ENCODE measurements around the gene FAM3B. TPM values are rescaled to one million over a fixed set of nuclear protein-coding genes. Genes with fewer than 3 reads are reported as not detected.
"Not testable (repeated sequence)": the region's sequence is repeated elsewhere in the genome, so short reads cannot be mapped to it uniquely, and the experiment has no call there.

FAM3B gene
- polyA plus RNA-seq, 3 donors, result 0.15 TPM; not detected in 2

DNA sequence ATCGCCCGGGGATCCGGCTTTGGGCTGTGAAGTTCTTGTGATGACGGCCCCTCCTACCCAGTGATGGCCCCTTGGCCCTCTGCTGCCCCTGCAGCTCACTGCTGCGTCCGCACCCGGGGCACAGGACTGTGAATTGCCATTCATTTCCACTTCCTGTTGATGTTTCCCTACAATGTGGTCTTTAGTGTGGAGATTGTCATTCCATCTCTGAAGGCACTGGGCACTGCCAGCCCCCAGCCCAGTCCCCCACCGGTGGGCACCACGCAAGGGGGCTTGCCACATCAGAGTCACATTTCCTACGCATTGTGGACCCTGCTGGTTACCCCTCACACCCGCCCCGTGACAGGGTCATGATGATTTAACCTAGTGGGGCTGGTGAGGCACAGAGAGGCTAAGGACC is 42.7 kb downstream of the FAM3B start:
- no peaks in the 10 kb centered on the region for H3K9me3 ChIP-seq (replicated peaks in 1 of 2; ENCODE audit: control insufficient read depth in 1 of 2, insufficient read depth in 1 of 2, low read length in 2 of 2)
- H3K4me2 ChIP-seq (replicated peaks; ENCODE audit: extremely low read depth, low read length, poor library complexity, severe bottlenecking), result no peak overlapping the region
- 94% methylated on average over 9 of the region's 12 CpGs for WGBS (ENCODE audit: insufficient coverage)
- peaks cover 2 to 10% of the 10 kb centered on the region in 2 donors for H3K36me3 ChIP-seq (replicated peaks in 1 of 2; ENCODE audit: control insufficient read depth in 1 of 2, insufficient read depth in 2 of 2, low read length in 2 of 2)
- no peak overlapping the region for H2AFZ ChIP-seq (ENCODE audit: insufficient read depth, low read depth, low read length, poor library complexity, severe bottlenecking)
- Mint-ChIP-seq H3K4me3 (no peak overlapping the region), H3K36me3 (peaks cover 9 to 15% of the 10 kb centered on the region in 2 donors), H3K27me3 (ENCODE audit: low read depth in 3 of 3) (peaks cover 0 to 2% (median 1%) of the 10 kb centered on the region in 3 donors), H3K27ac (peak overlapping the region in 3 of 7 donors; percentile 25 to 62 (median 57)), H3K4me1 (peaks cover 37% of the 10 kb centered on the region), H3K9me3 (peaks cover 0 to 6% (median 0%) of the 10 kb centered on the region in 7 donors)
- H3K4me1 ChIP-seq (ENCODE audit: control insufficient read depth in 1 of 2, insufficient read depth in 2 of 2, low read length in 2 of 2), result peaks cover 29 to 30% of the 10 kb centered on the region in 2 donors
- no peak overlapping the region for H3K9ac ChIP-seq (ENCODE audit: insufficient read depth, low read length, poor library complexity, severe bottlenecking)
- peaks cover 11% of the 10 kb centered on the region for H4K20me1 ChIP-seq (ENCODE audit: insufficient read depth, low read length)
- DNase-seq, result no peak
- H3K4me3 ChIP-seq (replicated peaks in 1 of 3; ENCODE audit: low read depth in 2 of 3, low read length in 3 of 3), result no peak overlapping the region
- H3K27ac ChIP-seq (ENCODE audit: low read depth in 1 of 2, low read length in 2 of 2), result no peak overlapping the region
- TF ChIP-seq, protein P1, sequence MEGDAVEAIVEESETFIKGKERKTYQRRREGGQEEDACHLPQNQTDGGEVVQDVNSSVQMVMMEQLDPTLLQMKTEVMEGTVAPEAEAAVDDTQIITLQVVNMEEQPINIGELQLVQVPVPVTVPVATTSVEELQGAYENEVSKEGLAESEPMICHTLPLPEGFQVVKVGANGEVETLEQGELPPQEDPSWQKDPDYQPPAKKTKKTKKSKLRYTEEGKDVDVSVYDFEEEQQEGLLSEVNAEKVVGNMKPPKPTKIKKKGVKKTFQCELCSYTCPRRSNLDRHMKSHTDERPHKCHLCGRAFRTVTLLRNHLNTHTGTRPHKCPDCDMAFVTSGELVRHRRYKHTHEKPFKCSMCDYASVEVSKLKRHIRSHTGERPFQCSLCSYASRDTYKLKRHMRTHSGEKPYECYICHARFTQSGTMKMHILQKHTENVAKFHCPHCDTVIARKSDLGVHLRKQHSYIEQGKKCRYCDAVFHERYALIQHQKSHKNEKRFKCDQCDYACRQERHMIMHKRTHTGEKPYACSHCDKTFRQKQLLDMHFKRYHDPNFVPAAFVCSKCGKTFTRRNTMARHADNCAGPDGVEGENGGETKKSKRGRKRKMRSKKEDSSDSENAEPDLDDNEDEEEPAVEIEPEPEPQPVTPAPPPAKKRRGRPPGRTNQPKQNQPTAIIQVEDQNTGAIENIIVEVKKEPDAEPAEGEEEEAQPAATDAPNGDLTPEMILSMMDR (IDR thresholded peaks at IDR 0.05), result no peak
- intact Hi-C loops (cut with micrococcal nuclease), result no loop called here
- H3K79me2 ChIP-seq (ENCODE audit: insufficient read depth, low read length), result peaks cover 19% of the 10 kb centered on the region
- H3K27me3 ChIP-seq (ENCODE audit: control insufficient read depth in 2 of 2, insufficient read depth in 2 of 2, low read length in 2 of 2), result no peaks in the 10 kb centered on the region

- peaks cover 39% of the 10 kb centered on the region for H3K4me1 Mint-ChIP-seq
- H3K9me3 Mint-ChIP-seq; DNase-seq; H3K27me3 Mint-ChIP-seq (ENCODE audit: low read depth in 3 of 3); H3K4me3 Mint-ChIP-seq; H3K9me3 ChIP-seq (replicated peaks in 1 of 2; ENCODE audit: control insufficient read depth in 1 of 2, insufficient read depth in 1 of 2, low read length in 2 of 2); H3K4me3 ChIP-seq (replicated peaks in 1 of 3; ENCODE audit: low read depth in 2 of 3, low read length in 3 of 3); H3K27ac ChIP-seq (ENCODE audit: low read depth in 1 of 2, low read length in 2 of 2); H2AFZ ChIP-seq (ENCODE audit: insufficient read depth, low read depth, low read length, poor library complexity, severe bottlenecking); H3K4me2 ChIP-seq (replicated peaks; ENCODE audit: extremely low read depth, low read length, poor library complexity, severe bottlenecking); H3K27me3 ChIP-seq (ENCODE audit: control insufficient read depth in 2 of 2, insufficient read depth in 2 of 2, low read length in 2 of 2); H3K9ac ChIP-seq (ENCODE audit: insufficient read depth, low read length, poor library complexity, severe bottlenecking); H3K27ac Mint-ChIP-seq: not testable (repeated sequence)
- WGBS (ENCODE audit: insufficient coverage), result 100% methylated on average over 4 of the region's 4 CpGs
- Histone ChIP-seq H3K79me2 (ENCODE audit: insufficient read depth, low read length) (peaks cover 24% of the 10 kb centered on the region), H3K4me1 (ENCODE audit: control insufficient read depth in 1 of 2, insufficient read depth in 2 of 2, low read length in 2 of 2) (peaks cover 31 to 33% of the 10 kb centered on the region in 2 donors), H3K36me3 (replicated peaks in 1 of 2; ENCODE audit: control insufficient read depth in 1 of 2, insufficient read depth in 2 of 2, low read length in 2 of 2) (peaks cover 3 to 11% of the 10 kb centered on the region in 2 donors), H4K20me1 (ENCODE audit: insufficient read depth, low read length) (peaks cover 11% of the 10 kb centered on the region)
- intact Hi-C loops (cut with micrococcal nuclease), result loop anchor here in 1 of 2 donors (5.0 kb wide), 2 partner anchors 38 to 68 kb away; partner anchors contain the start of gene MX1
- H3K36me3 Mint-ChIP-seq, result peaks cover 11 to 17% of the 10 kb centered on the region in 2 donors
Measured at GRCh38 chr21:41359754-41360071, 43.1 kb downstream of the FAM3B start.

Data from CD14-positive monocyte (primary cell).